ENCODE results near the gene TREML1. TPM values are rescaled to one million over a fixed set of nuclear protein-coding genes. Genes with fewer than 3 reads are reported as not detected.

The TREML1 gene
- total and polyA plus RNA-seq, 4 donors, result 0.08 to 4.5 (median 0.12) TPM; not detected in 1

DNA sequence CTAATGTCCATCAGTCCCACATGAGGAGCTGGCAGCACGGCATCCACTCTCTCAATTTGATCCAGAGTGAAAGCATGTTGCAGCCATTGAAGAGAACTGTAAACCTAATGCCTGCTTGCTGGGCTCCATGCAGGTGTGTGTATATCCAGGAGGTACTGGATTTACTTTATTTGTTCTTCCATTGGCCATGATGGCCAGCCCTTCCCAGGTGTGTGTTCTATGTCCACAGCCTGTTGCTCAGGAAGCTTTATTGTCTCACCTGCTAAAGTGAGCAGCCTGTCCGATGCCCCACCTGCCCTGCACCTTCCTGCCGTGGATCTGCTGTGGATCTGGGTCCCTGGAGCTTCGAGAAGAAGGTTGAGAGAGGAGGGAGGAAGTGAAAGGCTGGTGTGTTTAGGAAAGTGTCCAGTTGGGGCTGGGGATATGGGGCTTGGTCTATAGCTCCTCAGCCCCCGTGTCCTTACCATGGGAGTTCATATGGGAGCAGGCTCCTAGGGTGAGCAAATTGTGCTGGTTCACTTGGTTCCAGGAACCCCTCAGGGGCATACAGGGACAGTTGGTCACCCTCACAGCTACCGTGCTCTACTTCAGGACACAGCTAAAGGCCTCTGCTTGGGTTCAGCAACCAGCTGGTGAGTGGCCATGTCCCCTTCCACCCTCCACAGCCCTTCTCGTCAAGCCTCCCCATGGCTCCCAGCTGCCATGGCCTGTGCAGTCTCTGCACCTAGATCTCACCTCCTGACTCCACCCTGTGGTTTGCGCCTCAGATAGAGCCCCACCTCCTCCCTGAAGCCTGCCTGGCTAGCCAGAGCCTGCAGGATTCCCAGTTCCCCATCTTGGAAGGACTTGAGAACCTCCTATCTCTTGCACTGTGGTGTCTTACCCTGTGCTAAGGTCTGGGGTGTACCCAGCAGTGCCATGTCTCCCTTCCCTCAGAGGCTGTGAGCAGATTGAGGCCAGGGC is 34.1 kb upstream of the TREML1 start:
- whole genome bisulfite sequencing, result 89% methylated on average over 8 of the region's 8 CpGs
- H3K4me1 ChIP-seq (ENCODE audit: control insufficient read depth in 4 of 4, insufficient read depth in 4 of 4, low read length in 3 of 4), result no peaks in the 10 kb centered on the region
- no peak for DNase-seq (ENCODE audit: low spot score)

DNA sequence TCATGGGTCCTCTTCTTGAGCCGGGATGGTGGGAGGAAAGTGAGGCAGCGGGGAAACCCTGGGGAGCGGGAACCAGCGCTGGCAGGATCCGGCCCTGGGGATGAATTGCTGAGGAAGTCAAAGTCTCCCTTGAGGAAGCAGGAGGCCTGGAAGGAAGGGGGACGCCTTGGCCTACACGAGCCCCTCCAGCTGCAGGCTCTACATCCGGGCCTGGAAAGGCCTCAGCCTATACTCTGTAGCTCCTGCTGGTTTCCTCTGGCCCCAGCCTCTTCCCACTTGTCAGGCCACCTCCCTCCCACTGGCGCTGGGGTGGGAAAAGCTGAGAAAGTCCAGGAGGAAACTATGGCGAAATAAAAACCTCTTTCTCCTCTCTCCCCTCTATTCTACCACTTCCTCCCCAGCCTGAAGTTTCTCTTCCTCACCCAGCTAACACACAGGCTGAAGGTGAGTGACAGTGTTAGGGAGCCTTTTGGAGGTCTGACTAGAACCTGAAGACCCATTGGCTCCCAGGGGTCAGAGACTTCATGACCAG is 31.9 kb upstream of the TREML1 start:
- Histone ChIP-seq H3K4me1 (ENCODE audit: control insufficient read depth in 4 of 4, insufficient read depth in 4 of 4, low read length in 3 of 4) (no peaks in the 10 kb centered on the region), H3K9ac (ENCODE audit: low read depth in 1 of 2, low read length in 2 of 2) (no peak overlapping the region), H3K4me3 (ENCODE audit: low read depth in 1 of 3, low read length in 3 of 3) (no peak overlapping the region), H3K27ac (ENCODE audit: low read depth in 1 of 2, low read length in 2 of 2) (no peak overlapping the region), H3K36me3 (ENCODE audit: control insufficient read depth in 4 of 4, insufficient read depth in 3 of 4, low read depth in 1 of 4, low read length in 3 of 4) (no peaks in the 10 kb centered on the region), H3K27me3 (ENCODE audit: control insufficient read depth in 4 of 4, insufficient read depth in 4 of 4, low read length in 3 of 4) (no peaks in the 10 kb centered on the region), H3K9me3 (ENCODE audit: control insufficient read depth in 4 of 4, low read length in 3 of 4) (peaks cover 0 to 10% (median 3%) of the 10 kb centered on the region in 4 donors)
- 78% methylated on average over 10 of the region's 10 CpGs for WGBS
- no peak for DNase-seq (ENCODE audit: low spot score)
- TF ChIP-seq JUND (IDR thresholded peaks at IDR 0.05) (no peak), YY1 (IDR thresholded peaks at IDR 0.05) (no peak), NR2F2 (IDR thresholded peaks at IDR 0.05) (no peak), EGR1 (IDR thresholded peaks at IDR 0.05; ENCODE audit: low read depth in 2 of 2) (no peak), RXRA (IDR thresholded peaks at IDR 0.05) (no peak), HNF4A (conservative IDR thresholded peaks at IDR 0.05) (no peak), HNF4G (IDR thresholded peaks at IDR 0.05) (no peak), FOXA2 (IDR thresholded peaks at IDR 0.05) (no peak), GABPA (IDR thresholded peaks at IDR 0.05 in 1 of 2, conservative IDR thresholded peaks at IDR 0.05 in 1 of 2) (no peak), TAF1 (conservative IDR thresholded peaks at IDR 0.05) (no peak), FOXA1 (IDR thresholded peaks at IDR 0.05) (no peak)
- TF ChIP-seq, protein P1, sequence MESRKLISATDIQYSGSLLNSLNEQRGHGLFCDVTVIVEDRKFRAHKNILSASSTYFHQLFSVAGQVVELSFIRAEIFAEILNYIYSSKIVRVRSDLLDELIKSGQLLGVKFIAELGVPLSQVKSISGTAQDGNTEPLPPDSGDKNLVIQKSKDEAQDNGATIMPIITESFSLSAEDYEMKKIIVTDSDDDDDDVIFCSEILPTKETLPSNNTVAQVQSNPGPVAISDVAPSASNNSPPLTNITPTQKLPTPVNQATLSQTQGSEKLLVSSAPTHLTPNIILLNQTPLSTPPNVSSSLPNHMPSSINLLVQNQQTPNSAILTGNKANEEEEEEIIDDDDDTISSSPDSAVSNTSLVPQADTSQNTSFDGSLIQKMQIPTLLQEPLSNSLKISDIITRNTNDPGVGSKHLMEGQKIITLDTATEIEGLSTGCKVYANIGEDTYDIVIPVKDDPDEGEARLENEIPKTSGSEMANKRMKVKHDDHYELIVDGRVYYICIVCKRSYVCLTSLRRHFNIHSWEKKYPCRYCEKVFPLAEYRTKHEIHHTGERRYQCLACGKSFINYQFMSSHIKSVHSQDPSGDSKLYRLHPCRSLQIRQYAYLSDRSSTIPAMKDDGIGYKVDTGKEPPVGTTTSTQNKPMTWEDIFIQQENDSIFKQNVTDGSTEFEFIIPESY (IDR thresholded peaks at IDR 0.05), result no peak
- TF ChIP-seq, protein P2, sequence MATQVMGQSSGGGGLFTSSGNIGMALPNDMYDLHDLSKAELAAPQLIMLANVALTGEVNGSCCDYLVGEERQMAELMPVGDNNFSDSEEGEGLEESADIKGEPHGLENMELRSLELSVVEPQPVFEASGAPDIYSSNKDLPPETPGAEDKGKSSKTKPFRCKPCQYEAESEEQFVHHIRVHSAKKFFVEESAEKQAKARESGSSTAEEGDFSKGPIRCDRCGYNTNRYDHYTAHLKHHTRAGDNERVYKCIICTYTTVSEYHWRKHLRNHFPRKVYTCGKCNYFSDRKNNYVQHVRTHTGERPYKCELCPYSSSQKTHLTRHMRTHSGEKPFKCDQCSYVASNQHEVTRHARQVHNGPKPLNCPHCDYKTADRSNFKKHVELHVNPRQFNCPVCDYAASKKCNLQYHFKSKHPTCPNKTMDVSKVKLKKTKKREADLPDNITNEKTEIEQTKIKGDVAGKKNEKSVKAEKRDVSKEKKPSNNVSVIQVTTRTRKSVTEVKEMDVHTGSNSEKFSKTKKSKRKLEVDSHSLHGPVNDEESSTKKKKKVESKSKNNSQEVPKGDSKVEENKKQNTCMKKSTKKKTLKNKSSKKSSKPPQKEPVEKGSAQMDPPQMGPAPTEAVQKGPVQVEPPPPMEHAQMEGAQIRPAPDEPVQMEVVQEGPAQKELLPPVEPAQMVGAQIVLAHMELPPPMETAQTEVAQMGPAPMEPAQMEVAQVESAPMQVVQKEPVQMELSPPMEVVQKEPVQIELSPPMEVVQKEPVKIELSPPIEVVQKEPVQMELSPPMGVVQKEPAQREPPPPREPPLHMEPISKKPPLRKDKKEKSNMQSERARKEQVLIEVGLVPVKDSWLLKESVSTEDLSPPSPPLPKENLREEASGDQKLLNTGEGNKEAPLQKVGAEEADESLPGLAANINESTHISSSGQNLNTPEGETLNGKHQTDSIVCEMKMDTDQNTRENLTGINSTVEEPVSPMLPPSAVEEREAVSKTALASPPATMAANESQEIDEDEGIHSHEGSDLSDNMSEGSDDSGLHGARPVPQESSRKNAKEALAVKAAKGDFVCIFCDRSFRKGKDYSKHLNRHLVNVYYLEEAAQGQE (IDR thresholded peaks at IDR 0.05), result no peak
- TF ChIP-seq, protein P3, sequence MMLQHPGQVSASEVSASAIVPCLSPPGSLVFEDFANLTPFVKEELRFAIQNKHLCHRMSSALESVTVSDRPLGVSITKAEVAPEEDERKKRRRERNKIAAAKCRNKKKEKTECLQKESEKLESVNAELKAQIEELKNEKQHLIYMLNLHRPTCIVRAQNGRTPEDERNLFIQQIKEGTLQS (IDR thresholded peaks at IDR 0.05), result no peak
- TF ChIP-seq, protein P4, sequence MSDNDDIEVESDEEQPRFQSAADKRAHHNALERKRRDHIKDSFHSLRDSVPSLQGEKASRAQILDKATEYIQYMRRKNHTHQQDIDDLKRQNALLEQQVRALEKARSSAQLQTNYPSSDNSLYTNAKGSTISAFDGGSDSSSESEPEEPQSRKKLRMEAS (IDR thresholded peaks at IDR 0.05), result no peak

More for the DNA sequence above, 34.1 kb upstream of the TREML1 start:
- no peak overlapping the region for H3K27ac ChIP-seq (ENCODE audit: low read depth in 1 of 2, low read length in 2 of 2)
- peaks cover 0 to 10% (median 3%) of the 10 kb centered on the region in 4 donors for H3K9me3 ChIP-seq (ENCODE audit: control insufficient read depth in 4 of 4, low read length in 3 of 4)
- no peak overlapping the region for H3K9ac ChIP-seq (ENCODE audit: low read depth in 1 of 2, low read length in 2 of 2)
- no peaks in the 10 kb centered on the region for H3K27me3 ChIP-seq (ENCODE audit: control insufficient read depth in 4 of 4, insufficient read depth in 4 of 4, low read length in 3 of 4)
- H3K36me3 ChIP-seq (ENCODE audit: control insufficient read depth in 4 of 4, insufficient read depth in 3 of 4, low read depth in 1 of 4, low read length in 3 of 4), result no peaks in the 10 kb centered on the region
- TF ChIP-seq, protein P4 (IDR thresholded peaks at IDR 0.05), result no peak
- TF ChIP-seq, protein P3 (IDR thresholded peaks at IDR 0.05), result no peak
- TF ChIP-seq RAD21 (IDR thresholded peaks at IDR 0.05), result no peak
- TF ChIP-seq RXRA (IDR thresholded peaks at IDR 0.05), result no peak
- no peak for TF ChIP-seq HNF4G (IDR thresholded peaks at IDR 0.05)
- no peak for TF ChIP-seq FOXA2 (IDR thresholded peaks at IDR 0.05)
- TF ChIP-seq TAF1 (conservative IDR thresholded peaks at IDR 0.05), result no peak
- no peak for TF ChIP-seq JUND (IDR thresholded peaks at IDR 0.05)
- TF ChIP-seq, protein P2 (IDR thresholded peaks at IDR 0.05), result no peak
- TF ChIP-seq FOXA1 (IDR thresholded peaks at IDR 0.05), result no peak
- no peak for TF ChIP-seq YY1 (IDR thresholded peaks at IDR 0.05)
- no peak for TF ChIP-seq HNF4A (conservative IDR thresholded peaks at IDR 0.05)
- H3K4me3 ChIP-seq (ENCODE audit: low read depth in 1 of 3, low read length in 3 of 3), result no peak overlapping the region

Data from liver (tissue), 9 donors.